Activated naive CD4-positive, alpha-beta T cell treated with anti-CD3 and anti-CD28 coated beads, Interleukin-2, amount 50 U/mL, for 72 hours (primary cell): ENCODE measurements around the gene KIF21A. TPM values are rescaled to one million over a fixed set of nuclear protein-coding genes. Genes with fewer than 3 reads are reported as not detected.

Experiments
- ATAC-seq, 2 donors: fragments of 150-1000 bp; cut with Tn5 transposase; 2 replicates each; pipeline ENCODE4 v1.10.0; 2021; ENCODE audit warnings: mild to moderate bottlenecking in 2 of 2, moderate library complexity in 2 of 2
- DNase-seq, 2 donors: peaks; one replicate each; pipeline ENCODE4 v3.0.0; 2021 to 2022; ENCODE audit warnings: low spot score in 2 of 2
- H3K27ac Mint-ChIP-seq, 2 donors: one replicate each; pipeline ENCODE4 v1.8.0; 2022; ENCODE audit warnings: mild to moderate bottlenecking in 2 of 2, mixed read lengths in 2 of 2
- H3K36me3 Mint-ChIP-seq, 2 donors: one replicate each; pipeline ENCODE4 v1.8.0; 2022; ENCODE audit warnings: mixed read lengths in 2 of 2
- H3K9me3 Mint-ChIP-seq, 2 donors: one replicate each; pipeline ENCODE4 v1.8.0; 2022; ENCODE audit warnings: mixed read lengths in 2 of 2
- total RNA-seq, 2 donors: library from RNA; stranded (reverse); gene quantifications; one replicate each; pipeline ENCODE4 v1.2.3, GENCODE V29; 2022

The KIF21A gene
- total RNA-seq, 2 donors from 2014 or later, result 16.1 to 16.8 TPM

DNA sequence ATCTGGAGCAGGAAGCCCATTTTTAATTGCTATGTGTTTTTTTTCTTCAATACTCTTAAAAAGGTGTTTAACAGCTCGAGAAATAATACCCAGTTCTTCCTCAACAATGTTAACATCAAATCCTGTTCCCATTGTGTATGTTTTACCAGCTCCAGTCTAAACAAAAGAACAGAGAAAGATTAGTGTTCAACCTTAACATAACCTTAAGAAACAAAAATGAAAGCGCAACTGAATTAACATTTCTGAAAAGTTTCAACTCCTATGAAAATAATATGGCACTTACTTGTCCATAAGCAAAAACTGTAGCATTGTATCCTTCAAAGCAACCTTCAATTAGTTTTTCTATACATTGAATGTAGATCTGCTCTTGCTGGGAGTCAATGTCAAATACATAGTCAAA is 73.2 kb downstream of the KIF21A start:
- DNase-seq (no peak), ATAC-seq (no peak)
- H3K36me3 Mint-ChIP-seq, result no peaks in the 10 kb centered on the region
- no peaks in the 10 kb centered on the region for H3K9me3 Mint-ChIP-seq
- H3K27ac Mint-ChIP-seq, result no peak overlapping the region

DNA sequence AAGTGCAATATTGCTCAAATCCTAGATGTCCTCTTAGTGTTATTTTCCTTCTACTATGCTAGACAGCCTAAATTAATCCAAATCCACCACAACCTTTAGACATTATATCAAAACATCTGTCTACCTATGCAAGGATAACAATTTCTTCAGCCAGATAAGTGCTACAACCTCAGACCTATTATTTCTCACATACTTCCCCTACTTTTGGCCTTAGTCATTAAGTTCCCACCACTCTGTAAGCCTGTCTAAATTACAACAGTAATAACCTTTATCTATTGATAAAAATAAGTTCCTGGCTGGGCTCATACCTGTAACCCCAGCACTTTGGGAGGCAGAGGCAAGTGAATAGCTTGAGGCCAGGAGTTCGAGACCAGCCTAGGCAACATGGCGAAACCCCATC is 74.0 kb downstream of the KIF21A start:
- no peaks in the 10 kb centered on the region for H3K9me3 Mint-ChIP-seq
- no peak overlapping the region for H3K27ac Mint-ChIP-seq
- H3K36me3 Mint-ChIP-seq, result no peaks in the 10 kb centered on the region
- DNase-seq (no peak), ATAC-seq (no peak)

DNA sequence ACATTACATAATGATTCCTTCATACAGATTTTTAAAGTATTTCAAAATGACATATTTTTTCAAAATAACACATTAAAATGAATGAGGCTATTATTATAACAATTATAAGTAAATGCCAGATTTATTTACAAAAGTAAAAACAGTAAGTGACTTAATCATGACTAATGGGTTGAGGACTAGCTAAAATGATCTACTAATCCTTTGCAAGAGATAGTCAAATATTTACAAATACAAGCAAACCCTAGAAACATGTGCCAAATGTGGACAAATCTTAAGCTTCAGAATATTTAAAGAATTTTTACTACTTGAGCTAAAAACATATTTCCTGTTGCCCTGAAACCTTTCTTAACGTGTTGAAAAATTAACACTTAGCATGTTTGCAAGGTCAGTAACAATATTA is 74.8 kb downstream of the KIF21A start:
- no peak for ATAC-seq
- no peak for DNase-seq
- no peak overlapping the region for H3K27ac Mint-ChIP-seq
- no peaks in the 10 kb centered on the region for H3K9me3 Mint-ChIP-seq
- H3K36me3 Mint-ChIP-seq, result no peaks in the 10 kb centered on the region

DNA sequence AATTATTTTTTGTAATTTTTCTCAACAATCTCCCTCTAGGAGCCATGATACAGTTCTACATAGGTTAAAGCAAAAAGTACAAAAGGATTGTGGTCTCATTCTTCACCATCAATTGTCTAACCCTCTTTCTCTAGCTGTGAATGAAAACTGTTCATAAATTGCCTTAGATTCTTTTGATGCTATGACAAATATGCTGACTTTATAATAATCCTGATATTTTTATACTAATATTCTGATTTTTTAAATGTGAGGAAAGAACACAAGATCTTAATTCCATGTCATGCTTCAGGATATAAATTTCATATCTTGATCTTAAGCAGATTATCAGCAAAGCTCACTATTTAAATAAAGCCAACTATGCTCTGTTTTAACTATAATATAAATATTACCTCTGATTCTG is 75.4 kb downstream of the KIF21A start:
- no peak for ATAC-seq
- Mint-ChIP-seq H3K9me3 (no peaks in the 10 kb centered on the region), H3K27ac (no peak overlapping the region), H3K36me3 (no peaks in the 10 kb centered on the region)
- no peak for DNase-seq

DNA sequence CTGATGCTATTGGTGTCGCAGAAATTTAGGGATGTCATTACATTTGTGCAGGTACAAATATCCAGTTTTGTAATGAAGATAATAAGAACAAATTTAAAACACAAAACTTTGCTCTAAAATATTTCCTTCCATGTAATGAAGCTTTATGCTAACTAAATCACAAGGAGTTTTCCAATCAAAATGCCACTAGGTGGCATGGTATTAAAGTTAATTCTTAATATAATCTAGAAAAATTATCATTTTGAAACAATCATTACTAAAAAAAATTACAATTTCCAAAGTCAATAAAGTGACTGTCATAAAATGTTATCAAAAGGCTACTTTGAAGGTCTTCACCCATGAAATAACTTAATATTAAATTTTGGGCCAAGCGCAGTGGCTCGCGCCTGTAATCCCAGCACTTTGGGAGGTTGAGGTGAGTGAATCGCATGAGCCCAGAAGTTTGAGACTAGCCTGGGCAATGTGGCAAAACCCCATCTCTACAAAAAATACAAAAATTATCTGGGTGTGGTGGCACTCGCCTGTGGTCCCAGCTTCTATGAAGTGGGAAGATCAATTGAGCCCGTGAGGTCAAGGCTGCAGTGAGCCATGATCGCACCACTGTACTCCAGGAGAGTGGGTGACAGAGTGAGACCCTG is 77.4 kb downstream of the KIF21A start:
- DNase-seq (no peak), ATAC-seq (no peak)
- Mint-ChIP-seq H3K9me3 (no peaks in the 10 kb centered on the region), H3K36me3 (peaks cover 5% of the 10 kb centered on the region in 2 donors), H3K27ac (no peak overlapping the region)

DNA sequence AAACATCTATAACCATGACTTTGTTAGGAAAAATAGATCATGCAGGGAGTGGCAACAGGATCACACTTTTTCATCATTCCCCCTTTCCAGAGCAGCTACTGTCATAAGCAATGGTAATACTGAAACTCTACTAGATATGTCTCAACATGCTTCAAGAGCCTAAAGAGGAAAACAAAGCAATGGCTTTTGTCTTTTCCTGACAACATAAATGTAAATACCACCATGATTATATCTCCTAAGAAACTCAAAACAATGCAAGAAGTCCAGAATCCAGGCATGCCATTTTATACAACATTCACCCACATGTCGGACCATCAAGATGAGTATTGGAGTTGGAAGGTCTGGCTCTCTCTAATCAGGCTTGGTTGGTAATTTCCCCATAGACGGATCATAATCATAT is 78.7 kb downstream of the KIF21A start:
- DNase-seq (no peak), ATAC-seq (no peak)
- no peak overlapping the region for H3K27ac Mint-ChIP-seq
- no peaks in the 10 kb centered on the region for H3K9me3 Mint-ChIP-seq
- H3K36me3 Mint-ChIP-seq, result peaks cover 5% of the 10 kb centered on the region in 2 donors

DNA sequence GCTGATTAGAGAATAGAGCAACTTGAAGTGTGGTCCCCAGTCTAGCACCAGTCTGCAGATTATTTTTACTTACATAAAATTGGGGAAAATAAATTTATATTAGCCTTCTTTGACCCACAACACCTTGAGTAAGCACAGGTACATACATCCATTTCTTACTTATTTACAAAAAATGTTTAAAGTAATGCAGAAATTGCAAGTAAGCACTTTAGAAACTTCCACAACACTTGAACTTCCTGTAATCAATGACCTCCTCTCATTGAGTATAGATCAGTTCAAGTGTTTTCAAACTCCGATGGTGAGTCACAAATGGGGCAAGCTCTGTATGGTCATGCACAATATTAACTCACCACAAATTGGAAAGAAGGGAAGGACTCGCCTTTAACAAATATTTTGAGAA is 83.3 kb downstream of the KIF21A start:
- Mint-ChIP-seq H3K9me3 (no peaks in the 10 kb centered on the region), H3K36me3 (peaks cover 11 to 15% of the 10 kb centered on the region in 2 donors), H3K27ac (no peak overlapping the region)
- ATAC-seq, result no peak
- no peak for DNase-seq

DNA sequence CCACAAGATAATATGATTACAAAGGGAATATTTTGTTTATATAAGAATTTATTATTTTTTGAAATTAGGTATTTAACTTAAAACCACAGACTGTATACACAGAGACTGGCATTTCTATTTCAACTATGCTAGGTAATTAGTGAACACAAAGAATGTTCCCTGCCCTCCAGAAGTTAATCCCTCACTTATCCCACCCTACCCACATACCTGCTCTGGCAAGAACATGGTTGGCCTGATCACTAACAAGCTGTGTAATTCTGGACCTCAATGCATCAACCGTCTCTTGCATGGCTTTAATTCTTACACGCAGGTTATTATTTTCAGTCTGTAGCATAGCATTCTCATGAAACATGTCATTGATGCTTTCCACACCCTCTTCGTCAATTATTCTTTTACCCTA is 85.9 kb downstream of the KIF21A start:
- ATAC-seq (no peak), DNase-seq (no peak)
- no peak overlapping the region for H3K27ac Mint-ChIP-seq
- peaks cover 9 to 13% of the 10 kb centered on the region in 2 donors for H3K36me3 Mint-ChIP-seq
- H3K9me3 Mint-ChIP-seq, result no peaks in the 10 kb centered on the region

DNA sequence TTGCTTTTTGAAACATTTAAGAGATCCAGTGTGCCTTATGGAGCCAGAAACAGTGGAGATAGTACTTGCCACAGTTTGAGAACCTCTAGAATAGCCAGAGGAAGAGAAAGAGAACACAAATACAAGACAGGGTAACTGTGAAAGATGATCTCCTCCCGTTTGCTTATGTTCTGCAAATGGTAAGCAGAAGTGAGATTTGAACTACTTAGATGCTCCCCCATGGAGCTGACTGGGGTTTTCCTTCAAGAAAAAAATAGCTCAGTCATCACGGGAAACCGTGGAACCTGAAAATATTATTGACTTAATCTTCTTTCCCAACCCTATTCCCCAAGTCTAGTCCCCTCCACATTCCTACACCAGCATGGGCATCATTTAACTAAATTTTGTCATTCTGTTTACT is 87.1 kb downstream of the KIF21A start:
- Mint-ChIP-seq H3K27ac (no peak overlapping the region), H3K9me3 (no peaks in the 10 kb centered on the region), H3K36me3 (peaks cover 6 to 11% of the 10 kb centered on the region in 2 donors)
- ATAC-seq, result no peak
- DNase-seq, result no peak

DNA sequence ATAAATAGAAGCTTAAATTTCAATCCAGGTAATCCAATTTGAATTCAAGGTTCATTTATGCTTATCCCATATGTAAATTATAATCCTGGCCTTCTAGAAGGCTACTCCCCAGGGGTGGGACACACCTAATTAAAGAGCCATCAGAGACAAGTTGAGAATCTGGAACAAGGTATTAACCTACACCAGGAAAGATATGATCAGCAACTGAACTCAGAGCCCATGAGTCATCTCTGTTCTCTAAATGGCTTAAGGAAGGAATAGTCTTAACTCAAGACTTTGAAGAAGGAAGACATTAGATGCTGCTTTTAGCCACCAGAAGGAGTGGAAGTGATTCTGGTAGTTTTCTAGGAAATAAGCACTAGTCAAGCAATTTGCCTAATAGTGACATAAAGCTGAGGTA is 88.0 kb downstream of the KIF21A start:
- H3K27ac Mint-ChIP-seq, result no peak overlapping the region
- DNase-seq (no peak), ATAC-seq (no peak)
- peaks cover 6 to 11% of the 10 kb centered on the region in 2 donors for H3K36me3 Mint-ChIP-seq
- no peaks in the 10 kb centered on the region for H3K9me3 Mint-ChIP-seq

DNA sequence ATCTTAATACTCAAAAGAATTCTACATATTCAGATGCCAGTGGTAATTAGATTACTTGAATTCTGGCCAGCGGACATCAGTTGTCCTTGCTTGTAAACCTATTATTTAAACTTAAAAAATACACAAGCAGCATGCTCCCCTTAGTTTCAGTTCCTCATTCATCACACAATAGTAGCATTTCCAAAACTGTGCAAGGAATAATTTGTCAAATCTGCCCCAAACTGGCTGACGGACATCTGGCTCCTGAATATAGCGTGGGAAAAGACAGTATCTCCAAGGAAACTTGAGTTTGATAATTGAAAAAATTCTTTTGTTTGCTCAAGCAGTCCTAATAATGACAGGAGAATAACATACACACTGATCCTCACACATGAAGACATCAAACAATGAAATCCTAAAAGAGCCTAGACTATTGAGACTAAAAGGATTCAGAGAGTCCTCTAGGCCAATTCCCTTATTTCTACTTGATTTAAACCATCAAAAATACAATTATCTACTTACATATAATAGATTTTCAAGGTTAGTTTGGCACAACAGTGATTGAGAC is 90.4 kb downstream of the KIF21A start:
- H3K36me3 Mint-ChIP-seq, result peaks cover 6 to 11% of the 10 kb centered on the region in 2 donors

DNA sequence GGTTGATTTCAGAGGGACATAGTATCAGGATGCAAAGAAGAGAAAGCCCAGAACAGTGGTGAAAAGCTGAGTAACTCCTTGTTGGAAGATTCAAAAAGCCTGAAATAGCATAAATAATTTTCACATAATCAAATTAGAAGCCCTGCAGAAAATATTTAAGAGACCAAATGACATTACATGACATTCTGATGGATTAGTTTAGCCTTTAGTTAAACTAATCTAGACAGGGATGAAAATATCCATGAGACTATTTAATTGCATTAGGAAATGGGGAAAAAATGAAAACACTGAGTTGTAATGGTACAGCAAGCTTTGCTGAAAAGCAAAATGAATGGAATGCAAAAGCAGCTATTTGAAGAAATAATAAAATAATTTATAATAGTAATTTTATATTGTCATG is 91.8 kb downstream of the KIF21A start:
- DNase-seq (no peak), ATAC-seq (no peak)
- H3K27ac Mint-ChIP-seq, result no peak overlapping the region
- H3K36me3 Mint-ChIP-seq, result peaks cover 3 to 7% of the 10 kb centered on the region in 2 donors
- no peaks in the 10 kb centered on the region for H3K9me3 Mint-ChIP-seq

More for the DNA sequence above, 90.4 kb downstream of the KIF21A start:
- ATAC-seq, result no peak
- H3K9me3 Mint-ChIP-seq, result no peaks in the 10 kb centered on the region
- DNase-seq, result no peak
- H3K27ac Mint-ChIP-seq, result no peak overlapping the region

DNA sequence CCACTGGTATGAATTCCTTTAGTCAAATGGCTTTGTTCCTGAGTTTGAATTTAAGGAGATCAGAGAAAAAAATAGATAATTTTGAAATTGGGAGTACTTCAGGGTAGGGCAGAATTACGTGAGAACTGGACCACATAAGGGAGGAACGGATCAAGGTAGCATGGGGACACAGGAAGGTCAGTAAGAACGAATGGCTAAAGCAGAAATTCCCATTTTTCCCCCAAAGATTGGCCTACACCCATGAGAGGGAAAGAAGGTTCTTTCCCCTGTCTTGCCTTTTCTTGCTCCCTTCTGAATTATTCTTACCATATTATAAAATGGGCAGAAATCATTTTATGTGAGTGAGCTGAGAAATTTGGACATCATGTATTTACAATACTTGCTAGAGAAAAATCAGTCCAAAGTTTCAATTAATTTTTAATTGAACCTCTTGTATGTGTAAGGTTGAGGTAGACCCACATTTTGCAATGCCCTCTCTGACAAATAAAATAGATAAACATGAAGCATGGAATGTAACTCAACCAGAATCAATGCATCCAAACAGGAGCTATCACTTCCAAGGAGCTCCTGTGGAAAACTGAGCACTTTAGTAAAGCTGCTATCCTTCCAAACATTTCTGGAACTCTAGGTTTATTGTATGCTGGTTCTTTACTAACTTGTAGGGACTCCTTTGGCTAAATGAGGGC is 93.8 kb downstream of the KIF21A start:
- DNase-seq (no peak), ATAC-seq (no peak)
- Mint-ChIP-seq H3K27ac (no peak overlapping the region), H3K36me3 (no peaks in the 10 kb centered on the region), H3K9me3 (no peaks in the 10 kb centered on the region)

DNA sequence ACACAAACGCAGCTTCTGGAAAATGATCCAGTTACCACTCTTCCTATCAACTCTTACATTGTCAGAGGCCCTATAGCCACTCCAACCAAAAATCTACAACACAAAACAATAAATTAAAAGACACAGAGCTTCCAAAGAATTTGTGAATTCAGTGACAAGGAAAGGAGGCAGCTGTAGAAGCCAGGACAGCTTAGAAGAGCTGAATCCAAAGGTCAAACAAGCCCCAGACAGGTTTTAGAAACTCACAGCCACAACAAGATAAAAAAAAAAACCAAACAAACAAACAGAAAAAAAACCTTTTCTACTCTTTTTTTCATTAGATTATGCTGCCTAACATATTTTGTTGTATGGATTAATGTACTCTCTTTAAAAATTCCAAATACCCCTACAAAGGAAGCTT is 94.4 kb downstream of the KIF21A start:
- no peaks in the 10 kb centered on the region for H3K36me3 Mint-ChIP-seq
- DNase-seq, result no peak
- no peak for ATAC-seq
- H3K27ac Mint-ChIP-seq, result no peak overlapping the region
- no peaks in the 10 kb centered on the region for H3K9me3 Mint-ChIP-seq

DNA sequence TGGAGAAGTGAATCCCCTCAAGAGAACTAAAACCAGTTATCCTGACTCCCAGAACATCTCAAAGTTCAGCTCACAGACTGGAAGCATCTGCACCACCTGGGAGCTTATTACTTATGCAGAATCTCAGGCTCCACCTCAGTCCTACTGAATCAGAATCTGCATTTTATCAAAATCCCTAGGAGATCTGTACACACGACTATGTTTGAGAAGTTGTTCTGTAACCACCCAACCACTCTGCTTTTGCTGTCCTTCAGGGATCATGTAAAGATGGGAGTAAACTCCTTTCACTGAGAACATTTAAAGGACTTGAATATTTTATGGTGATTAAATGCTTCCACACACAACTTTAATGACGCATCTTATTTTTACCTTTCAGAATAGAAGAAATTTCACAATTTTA is 98.0 kb downstream of the KIF21A start:
- Mint-ChIP-seq H3K36me3 (peaks cover 0 to 5% of the 10 kb centered on the region in 2 donors), H3K9me3 (no peaks in the 10 kb centered on the region), H3K27ac (no peak overlapping the region)
- DNase-seq (no peak), ATAC-seq (no peak)

DNA sequence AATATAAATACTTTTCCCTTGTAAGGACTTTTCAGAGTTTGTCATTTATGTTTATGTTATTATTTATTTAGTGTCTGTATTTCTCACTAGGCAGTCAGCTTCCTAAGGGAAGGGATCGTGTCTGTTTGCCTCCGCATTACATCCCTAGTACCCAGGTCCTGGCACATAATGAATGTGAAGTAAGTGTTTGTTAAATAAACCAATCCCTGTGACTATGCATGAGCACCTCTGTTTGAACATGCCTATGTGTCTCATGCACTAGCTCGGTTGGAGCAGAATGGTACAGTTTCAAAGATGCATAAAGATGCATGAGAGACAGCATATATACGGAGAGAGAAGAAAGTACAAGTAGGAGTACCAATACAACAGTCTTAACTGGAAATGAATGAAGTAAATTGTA is 99.3 kb downstream of the KIF21A start:
- DNase-seq, result no peak
- Mint-ChIP-seq H3K27ac (no peak overlapping the region), H3K9me3 (no peaks in the 10 kb centered on the region), H3K36me3 (peaks cover 0 to 5% of the 10 kb centered on the region in 2 donors)
- no peak for ATAC-seq

DNA sequence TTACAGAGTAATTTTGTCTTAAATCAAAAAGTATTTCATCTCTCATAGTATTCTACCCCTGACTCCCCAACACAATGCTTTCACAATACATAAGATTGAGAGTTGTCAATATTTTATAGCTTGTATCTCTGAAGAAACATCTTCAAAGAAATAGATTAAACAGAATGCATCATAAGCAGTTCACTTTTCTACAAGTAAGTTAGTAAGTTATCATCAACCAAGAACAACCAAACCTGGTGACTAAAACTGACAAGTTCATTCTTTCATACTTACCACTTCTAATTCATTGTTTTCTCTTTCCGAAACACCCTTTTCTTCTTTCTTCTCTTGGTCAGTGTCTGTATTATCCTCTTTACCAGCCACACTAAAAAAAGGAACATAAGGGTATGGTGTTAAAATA is 101.2 kb downstream of the KIF21A start:
- H3K36me3 Mint-ChIP-seq, result peaks cover 0 to 5% of the 10 kb centered on the region in 2 donors
- DNase-seq (no peak), ATAC-seq (peak; percentile 20 to 54)
- H3K9me3 Mint-ChIP-seq, result no peaks in the 10 kb centered on the region
- no peak overlapping the region for H3K27ac Mint-ChIP-seq

DNA sequence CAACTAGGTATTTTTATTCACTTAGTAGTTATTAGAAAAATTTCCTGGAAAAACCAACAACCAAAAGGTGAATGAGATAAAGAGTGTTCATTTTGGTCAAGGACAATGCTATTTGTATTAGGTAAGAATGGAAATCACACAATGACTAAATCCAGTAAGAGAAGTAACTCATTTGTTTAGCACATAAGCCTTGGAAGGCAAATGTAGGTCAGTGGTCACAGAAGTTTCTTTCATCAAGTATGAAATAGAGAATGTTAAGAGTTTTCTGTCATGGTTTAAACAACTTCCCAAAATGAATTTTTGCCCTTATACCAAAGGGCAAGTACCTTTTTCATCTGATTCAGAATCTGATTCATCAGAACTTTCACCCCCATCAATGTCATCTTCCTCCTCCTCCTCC is 101.7 kb downstream of the KIF21A start:
- DNase-seq (no peak), ATAC-seq (peak; percentile 85 to 90)
- Mint-ChIP-seq H3K27ac (no peak overlapping the region), H3K9me3 (no peaks in the 10 kb centered on the region), H3K36me3 (peaks cover 0 to 5% of the 10 kb centered on the region in 2 donors)
